ENCODE data around the gene ROPN1B. TPM values are rescaled to one million over a fixed set of nuclear protein-coding genes. Genes with fewer than 3 reads are reported as not detected.
A peak's percentile ranks its signal among the peaks of the same experiment; 100 is the strongest.

The ROPN1B gene
- polyA plus RNA-seq, 10 donors = 0.16 to 0.91 (median 0.43) TPM; not detected in 2

GRCh38 chr3:126003447-126004190 lies 34.6 kb downstream of the ROPN1B start:
- DNase-seq = no peak

GRCh38 chr3:126004217-126004616 lies 35.2 kb downstream of the ROPN1B start:
- DNase-seq = no peak

- no peak for DNase-seq
Measured at GRCh38 chr3:126004692-126005091, 35.7 kb downstream of the ROPN1B start.

- DNase-seq = peak in 1 of 3 donors; percentile 42
Measured at GRCh38 chr3:126005951-126006350, 37.0 kb downstream of the ROPN1B start.

- no peak for DNase-seq
Measured at GRCh38 chr3:126008219-126008618, 39.2 kb downstream of the ROPN1B start.

- DNase-seq = no peak
Measured at GRCh38 chr3:126009181-126009580, 40.2 kb downstream of the ROPN1B start.

- no peak for DNase-seq
Measured at GRCh38 chr3:126013751-126014156, 44.8 kb downstream of the ROPN1B start.

GRCh38 chr3:126014252-126014651 lies 45.3 kb downstream of the ROPN1B start:
- peak in 1 of 3 donors; percentile 15 for DNase-seq

- DNase-seq = no peak
Measured at GRCh38 chr3:126015075-126015474, 46.1 kb downstream of the ROPN1B start.

- no peak for DNase-seq
Measured at GRCh38 chr3:126016616-126017015, 47.6 kb downstream of the ROPN1B start.

- DNase-seq = no peak
Measured at GRCh38 chr3:126017362-126017761, 48.4 kb downstream of the ROPN1B start.

- DNase-seq = no peak
Measured at GRCh38 chr3:126018545-126018944, 49.6 kb downstream of the ROPN1B start.

- DNase-seq = no peak
Measured at GRCh38 chr3:126018995-126019394, 50.0 kb downstream of the ROPN1B start.

GRCh38 chr3:126019683-126020082 lies 50.7 kb downstream of the ROPN1B start:
- no peak for DNase-seq

GRCh38 chr3:126021224-126021623 lies 52.2 kb downstream of the ROPN1B start:
- DNase-seq = no peak

GRCh38 chr3:126021702-126022101 lies 52.7 kb downstream of the ROPN1B start:
- no peak for DNase-seq

- no peak for DNase-seq
Measured at GRCh38 chr3:126022741-126023359, 53.9 kb downstream of the ROPN1B start.

GRCh38 chr3:126023390-126023789 lies 54.4 kb downstream of the ROPN1B start:
- DNase-seq = no peak

GRCh38 chr3:126024049-126024854 lies 55.3 kb downstream of the ROPN1B start:
- DNase-seq = no peak

GRCh38 chr3:126025116-126025729 lies 56.2 kb downstream of the ROPN1B start:
- no peak for DNase-seq

GRCh38 chr3:126025862-126026261 lies 56.9 kb downstream of the ROPN1B start:
- DNase-seq = no peak

GRCh38 chr3:126026277-126026751 lies 57.3 kb downstream of the ROPN1B start:
- DNase-seq = no peak
